MCF 10A (cell line): ENCODE data around the gene C10orf143. TPM values are rescaled to one million over a fixed set of nuclear protein-coding genes. Genes with fewer than 3 reads are reported as not detected.

ENCODE experiments used
- BruUV-seq: library from RNA; stranded (reverse); fragments of 400-500 nt; replicated peaks from 2 replicates; lab custom pipeline; 2021; lab: Mats Ljungman, UMichigan
- CTCF ChIA-PET: fragments of 300-600 bp; sonication (Branson Sonifier 250); formaldehyde crosslinking; extraction: SDS; loops from one replicate; lab custom pipeline; 2021; ENCODE audit warnings: antibody characterized with exemption, inconsistent platforms; lab: Yijun Ruan, JAX
- POLR2A ChIA-PET: fragments of 300-600, 350-650 bp; sonication (Branson Sonifier 250); formaldehyde crosslinking; extraction: SDS; loops from one replicate; lab custom pipeline; 2020; ENCODE audit warnings: antibody characterized with exemption, inconsistent platforms; lab: Yijun Ruan, JAX
- DNase-seq: peaks from one replicate; pipeline ENCODE4 v3.0.0-alpha.2; 2018; ENCODE audit not compliant: unreplicated experiment
- H3K27ac Mint-ChIP-seq: one replicate; pipeline ENCODE4 v1.8.0; 2022; ENCODE audit warnings: mild to moderate bottlenecking, low read depth, mixed read lengths; ENCODE audit not compliant: unreplicated experiment
- H3K27me3 Mint-ChIP-seq: one replicate; pipeline ENCODE4 v1.8.0; 2022; ENCODE audit warnings: mixed read lengths; ENCODE audit not compliant: insufficient read depth, unreplicated experiment
- H3K36me3 Mint-ChIP-seq: one replicate; pipeline ENCODE4 v1.8.0; 2022; ENCODE audit warnings: mild to moderate bottlenecking, moderate library complexity, mixed read lengths; ENCODE audit not compliant: insufficient read depth, unreplicated experiment
- H3K4me1 Mint-ChIP-seq: one replicate; pipeline ENCODE4 v1.8.0; 2022; ENCODE audit warnings: mixed read lengths; ENCODE audit not compliant: insufficient read depth, unreplicated experiment
- H3K4me3 Mint-ChIP-seq: one replicate; pipeline ENCODE4 v1.8.0; 2022; ENCODE audit warnings: mild to moderate bottlenecking, moderate library complexity, mixed read lengths; ENCODE audit not compliant: unreplicated experiment
- H3K9me3 Mint-ChIP-seq: one replicate; pipeline ENCODE4 v1.8.0; 2022; ENCODE audit warnings: mixed read lengths; ENCODE audit not compliant: unreplicated experiment
- intact Hi-C: fragments of 100-400 bp; cut with micrococcal nuclease; formaldehyde crosslinking; loops from 2 replicates; pipeline ENCODE4 v1.14.1; 2022
- total RNA-seq: library from RNA; stranded (reverse); gene quantifications from 2 replicates; pipeline ENCODE4 v1.2.3, GENCODE V29; 2022
- TF ChIP-seq, protein P1 (sequence below): fragments of 200-600 bp; IDR thresholded peaks from one replicate; pipeline ENCODE4 v1.8.0; 2022; ENCODE audit warnings: antibody characterized with exemption, mild to moderate bottlenecking; ENCODE audit not compliant: unreplicated experiment

C10orf143 gene
- total RNA-seq, 1 experiment from 2014 or later, result 4.9 TPM

- Mint-ChIP-seq H3K9me3 (no peaks in the 10 kb centered on the region), H3K4me3 (no peak overlapping the region), H3K27ac (no peak overlapping the region), H3K27me3 (no peaks in the 10 kb centered on the region), H3K36me3 (no peaks in the 10 kb centered on the region), H3K4me1 (no peaks in the 10 kb centered on the region)
- ChIA-PET POLR2A (no interaction called here), CTCF (interaction anchor here (0.6 to 0.9 kb wide), 3 partner anchors 59 to 1837 kb away, joined by 3 read pairs; no protein-coding TSS in a partner anchor)
- intact Hi-C loops, result no loop called here
- no peak for DNase-seq
- BruUV-seq, result no TSS peak
- TF ChIP-seq, protein P1, sequence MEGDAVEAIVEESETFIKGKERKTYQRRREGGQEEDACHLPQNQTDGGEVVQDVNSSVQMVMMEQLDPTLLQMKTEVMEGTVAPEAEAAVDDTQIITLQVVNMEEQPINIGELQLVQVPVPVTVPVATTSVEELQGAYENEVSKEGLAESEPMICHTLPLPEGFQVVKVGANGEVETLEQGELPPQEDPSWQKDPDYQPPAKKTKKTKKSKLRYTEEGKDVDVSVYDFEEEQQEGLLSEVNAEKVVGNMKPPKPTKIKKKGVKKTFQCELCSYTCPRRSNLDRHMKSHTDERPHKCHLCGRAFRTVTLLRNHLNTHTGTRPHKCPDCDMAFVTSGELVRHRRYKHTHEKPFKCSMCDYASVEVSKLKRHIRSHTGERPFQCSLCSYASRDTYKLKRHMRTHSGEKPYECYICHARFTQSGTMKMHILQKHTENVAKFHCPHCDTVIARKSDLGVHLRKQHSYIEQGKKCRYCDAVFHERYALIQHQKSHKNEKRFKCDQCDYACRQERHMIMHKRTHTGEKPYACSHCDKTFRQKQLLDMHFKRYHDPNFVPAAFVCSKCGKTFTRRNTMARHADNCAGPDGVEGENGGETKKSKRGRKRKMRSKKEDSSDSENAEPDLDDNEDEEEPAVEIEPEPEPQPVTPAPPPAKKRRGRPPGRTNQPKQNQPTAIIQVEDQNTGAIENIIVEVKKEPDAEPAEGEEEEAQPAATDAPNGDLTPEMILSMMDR, result no peak
Observed at GRCh38 chr10:130052193-130052592, 58.4 kb downstream of the C10orf143 start.

GRCh38 chr10:130050721-130051120 is 59.9 kb downstream of the C10orf143 start:
- Mint-ChIP-seq H3K27me3 (no peaks in the 10 kb centered on the region), H3K4me1 (no peaks in the 10 kb centered on the region), H3K27ac (no peak overlapping the region), H3K9me3 (no peaks in the 10 kb centered on the region), H3K36me3 (no peaks in the 10 kb centered on the region), H3K4me3 (no peak overlapping the region)
- TF ChIP-seq, protein P1, result no peak
- CTCF ChIA-PET, result interaction anchor here (0.7 kb wide), 1 partner anchor 57 kb away, joined by 3 read pairs; no protein-coding TSS in a partner anchor
- no TSS peak for BruUV-seq
- POLR2A ChIA-PET, result no interaction called here
- DNase-seq, result no peak
- intact Hi-C loops, result no loop called here

DNA sequence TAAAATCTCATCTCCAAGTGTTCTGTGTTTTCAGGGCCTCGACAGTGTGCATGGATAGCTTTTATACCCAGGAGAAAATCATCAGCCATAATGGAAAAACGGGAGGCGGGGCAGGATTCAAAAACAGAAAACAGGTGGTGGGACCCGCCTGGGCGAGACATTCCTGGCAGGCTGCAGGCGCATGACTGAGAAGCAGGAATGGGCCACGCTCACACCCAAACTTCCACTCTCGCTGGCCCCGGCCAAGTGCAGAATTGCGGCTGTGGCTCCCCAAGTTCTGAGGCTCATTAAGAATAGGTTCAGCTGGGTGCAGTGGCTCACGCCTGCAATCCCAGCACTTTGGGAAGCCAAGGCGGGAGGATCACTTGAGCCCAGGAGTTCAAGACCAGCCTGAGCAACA is 60.6 kb downstream of the C10orf143 start:
- intact Hi-C loops, result loop anchor here (10.0 kb wide), 1 partner anchor 195 kb away; no protein-coding TSS in a partner anchor
- Mint-ChIP-seq H3K27me3 (no peaks in the 10 kb centered on the region), H3K9me3 (no peaks in the 10 kb centered on the region), H3K4me3 (no peak overlapping the region), H3K4me1 (no peaks in the 10 kb centered on the region), H3K27ac (no peak overlapping the region), H3K36me3 (no peaks in the 10 kb centered on the region)
- CTCF ChIA-PET, result interaction anchor here (0.6 to 0.7 kb wide), 2 partner anchors 57 to 101 kb away, joined by 3 read pairs; no protein-coding TSS in a partner anchor
- DNase-seq, result no peak
- POLR2A ChIA-PET, result no interaction called here
- TF ChIP-seq, protein P1, result no peak
- BruUV-seq, result no TSS peak

DNA sequence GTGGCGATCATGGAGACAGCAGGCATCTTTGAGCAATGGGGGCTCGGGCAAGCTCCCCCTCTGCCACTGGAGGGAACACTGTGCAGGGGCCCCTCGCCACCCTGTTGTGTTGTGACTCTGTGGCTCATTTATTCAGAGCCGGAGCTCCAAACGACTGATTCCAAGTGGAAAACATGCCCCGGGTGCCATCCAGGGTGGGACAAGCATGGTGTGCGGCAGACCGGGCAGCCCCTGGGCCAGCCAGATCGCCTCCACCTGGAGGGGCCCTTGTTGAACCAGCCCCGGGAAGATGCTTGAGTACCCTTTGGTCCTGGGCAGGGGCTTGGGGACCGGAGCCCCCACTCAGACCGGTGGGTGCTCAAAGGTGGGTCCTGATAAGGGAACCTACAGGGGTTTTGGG is 61.4 kb downstream of the C10orf143 start:
- ChIA-PET CTCF (interaction anchor here (0.6 to 1.1 kb wide), 2 partner anchors 14 to 102 kb away, joined by 3 to 4 read pairs; no protein-coding TSS in a partner anchor), POLR2A (no interaction called here)
- no peaks in the 10 kb centered on the region for H3K4me1 Mint-ChIP-seq
- DNase-seq, result no peak
- no TSS peak for BruUV-seq
- no peaks in the 10 kb centered on the region for H3K27me3 Mint-ChIP-seq
- no peaks in the 10 kb centered on the region for H3K9me3 Mint-ChIP-seq
- H3K4me3 Mint-ChIP-seq, result no peak overlapping the region
- TF ChIP-seq, protein P1, result no peak
- no peak overlapping the region for H3K27ac Mint-ChIP-seq
- intact Hi-C loops, result loop anchor here (10.0 kb wide), 1 partner anchor 194 kb away; no protein-coding TSS in a partner anchor
- H3K36me3 Mint-ChIP-seq, result no peaks in the 10 kb centered on the region
